Left lobe of liver (tissue), 2 donors: ENCODE data around the gene SV2A. TPM values are rescaled to one million over a fixed set of nuclear protein-coding genes. Genes with fewer than 3 reads are reported as not detected.
A peak's percentile ranks its signal among the peaks of the same experiment; 100 is the strongest.
"Not testable (repeated sequence)": the region's sequence is repeated elsewhere in the genome, so short reads cannot be mapped to it uniquely, and the experiment has no call there.

Source experiments
- ATAC-seq: fragments of 200-7000 bp; cut with Tn5 transposase; one replicate; pipeline ENCODE4 v1.9.1; 2020; ENCODE audit warnings: mild to moderate bottlenecking, moderate library complexity
- DNase-seq: peaks from one replicate; pipeline ENCODE4 v3.0.0-alpha.2; 2020; ENCODE audit warnings: low spot score
- total RNA-seq: library from RNA; stranded (reverse); gene quantifications from one replicate; pipeline ENCODE4 v1.2.1, GENCODE V29; 2021
- donor health status: DM: no; HTN: no; CAD: no; lungs with moderate emphysema.
- donor health status: DM: no; HTN: yes; CAD: no.

Gene SV2A
- total RNA-seq = 0.45 TPM

- peak; percentile 18 for ATAC-seq
Measured at GRCh38 chr1:149917571-149918144, at the start of gene SV2A. TSS of gene SV2A (minus strand) at chr1:149917844. CDS start at chr1:149913840, 4,004 bp downstream.

DNA sequence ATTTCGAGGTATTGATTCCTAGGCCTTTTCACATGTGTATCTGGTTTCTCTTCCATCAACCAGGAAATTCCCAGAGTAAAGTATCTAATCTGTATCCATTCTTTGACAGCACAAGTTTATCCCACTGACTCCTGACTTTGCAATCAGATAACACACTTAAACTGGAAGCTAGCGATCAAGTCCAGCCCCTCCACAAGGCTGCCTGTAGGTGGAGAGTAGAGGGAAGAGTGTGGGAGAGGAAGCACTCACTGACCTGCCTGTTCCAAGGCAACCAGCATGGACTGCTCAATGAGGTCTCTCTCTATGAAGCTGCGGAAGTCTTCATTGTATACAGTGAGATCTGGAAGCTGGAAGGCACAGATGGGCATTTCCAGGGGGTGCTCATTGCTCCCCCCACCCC is 49.4 kb upstream of the SV2A start:
- DNase-seq (no peak), ATAC-seq (no peak)

More at GRCh38 chr1:149917571-149918144, at the start of gene SV2A:
- no peak for DNase-seq

GRCh38 chr1:149966405-149966804 is 48.8 kb upstream of the SV2A start:
- DNase-seq (no peak), ATAC-seq (no peak)

- DNase-seq = no peak
- ATAC-seq = peak; percentile 65
Measured at GRCh38 chr1:149965440-149965839, 47.8 kb upstream of the SV2A start.

- DNase-seq (no peak), ATAC-seq (peak; percentile 51)
Measured at GRCh38 chr1:149963358-149963757, 45.7 kb upstream of the SV2A start.

DNA sequence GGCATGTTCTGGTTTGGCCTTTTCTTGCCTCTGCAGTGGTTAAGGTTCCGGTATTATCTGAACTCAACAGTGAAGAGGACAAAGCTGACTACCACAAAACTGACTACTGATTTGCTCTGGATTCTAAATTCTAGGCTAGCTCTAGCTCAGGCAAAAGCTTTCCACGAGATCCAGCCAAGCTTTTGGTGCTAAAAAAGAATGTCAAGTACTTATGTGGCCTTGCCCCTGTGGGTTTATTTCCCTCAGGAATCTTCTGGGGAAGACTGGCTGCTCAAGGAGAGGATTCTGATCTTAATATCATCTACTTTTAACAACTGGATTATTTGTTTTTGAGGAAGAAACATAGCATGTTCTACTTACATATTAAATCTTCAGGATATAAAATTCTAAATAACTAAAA is 45.1 kb upstream of the SV2A start:
- ATAC-seq (no peak), DNase-seq (no peak)

- ATAC-seq (peak; percentile 88), DNase-seq (no peak)
Measured at GRCh38 chr1:149962039-149962647, 44.5 kb upstream of the SV2A start.

- not testable (repeated sequence) for DNase-seq, ATAC-seq
Measured at GRCh38 chr1:149957548-149957947, 39.9 kb upstream of the SV2A start.

DNA sequence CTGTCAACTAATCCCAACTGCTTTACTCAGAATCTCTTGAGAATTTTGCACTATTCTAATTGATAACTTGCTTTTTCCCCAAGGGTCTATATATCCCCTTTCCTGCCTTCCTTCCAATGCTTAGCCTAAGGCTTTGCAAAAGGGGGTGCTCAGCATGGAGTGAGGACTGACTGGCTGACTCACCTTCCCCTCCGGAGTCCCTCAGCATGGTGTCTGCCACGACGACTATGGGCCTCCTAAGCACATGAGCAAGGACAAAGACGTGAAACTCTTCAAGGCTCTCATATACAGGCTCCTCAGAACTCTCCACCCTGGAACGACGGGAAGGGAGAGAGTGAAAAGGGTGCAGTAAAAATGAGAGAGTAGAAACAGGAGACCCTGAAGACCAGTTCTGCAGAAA is 32.3 kb upstream of the SV2A start:
- DNase-seq = no peak
- no peak for ATAC-seq

DNA sequence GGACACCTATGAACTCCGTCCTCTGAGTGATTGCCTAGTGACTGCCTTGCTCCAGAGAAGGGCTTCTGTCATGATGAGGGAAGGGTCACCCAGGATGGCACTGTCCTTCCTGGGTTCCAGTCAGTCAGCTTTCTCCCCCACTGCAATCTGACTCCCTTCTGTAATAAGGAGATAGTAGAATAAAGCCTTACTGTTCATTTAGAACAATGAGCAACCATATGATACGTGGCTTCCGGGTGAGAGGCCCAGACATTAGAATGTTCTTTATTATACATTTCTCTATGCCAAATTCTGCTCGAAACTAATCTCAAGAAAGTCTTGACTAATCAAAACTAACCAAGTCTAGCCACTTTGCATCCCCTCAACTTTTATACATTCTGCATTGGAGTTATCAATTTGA is 27.6 kb upstream of the SV2A start:
- no peak for ATAC-seq
- DNase-seq = no peak

DNA sequence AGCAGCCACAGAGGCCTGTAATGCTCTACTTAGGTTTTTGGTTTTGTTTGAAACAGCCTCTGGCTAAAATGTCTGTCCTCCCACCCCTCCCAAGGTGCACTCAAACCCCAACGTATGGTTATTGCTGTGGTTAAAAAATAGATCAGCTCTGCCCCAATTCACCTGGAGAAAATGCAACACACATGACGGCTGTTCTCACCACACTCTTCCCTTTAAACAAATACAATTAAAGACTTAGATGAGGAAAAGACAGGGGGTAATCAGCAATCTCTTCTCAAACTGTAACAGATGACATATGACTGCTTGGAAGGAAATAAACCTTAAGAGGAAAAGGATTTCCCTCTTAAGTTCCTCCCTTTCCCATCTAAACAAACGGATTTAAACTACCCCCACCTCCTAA is 25.2 kb upstream of the SV2A start:
- no peak for ATAC-seq

DNA sequence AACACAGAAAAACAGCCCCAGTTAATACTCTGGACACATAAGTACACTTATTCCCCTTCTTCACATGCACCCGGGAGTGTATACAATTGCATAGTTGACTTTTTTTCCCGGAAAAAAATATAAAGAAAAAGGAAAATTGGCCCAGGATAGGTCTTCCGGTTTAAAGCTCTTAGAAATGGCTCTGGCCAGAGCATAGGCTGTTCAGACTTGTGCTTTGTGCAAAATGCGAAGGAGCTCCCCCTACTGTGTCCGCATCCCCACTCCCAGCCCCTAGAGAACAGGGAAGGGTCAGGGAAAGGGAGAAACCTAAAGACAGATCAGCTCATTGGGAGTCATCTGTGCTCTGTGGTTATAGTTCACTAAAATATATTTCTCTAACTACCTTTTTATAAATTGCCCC is 24.6 kb upstream of the SV2A start:
- DNase-seq = no peak
- ATAC-seq = no peak

More for the DNA sequence above, 25.2 kb upstream of the SV2A start:
- DNase-seq = no peak

GRCh38 chr1:149940427-149940826 is 22.8 kb upstream of the SV2A start:
- DNase-seq (no peak), ATAC-seq (no peak)

GRCh38 chr1:149938668-149939003 is 21.0 kb upstream of the SV2A start:
- not testable (repeated sequence) for DNase-seq, ATAC-seq

DNA sequence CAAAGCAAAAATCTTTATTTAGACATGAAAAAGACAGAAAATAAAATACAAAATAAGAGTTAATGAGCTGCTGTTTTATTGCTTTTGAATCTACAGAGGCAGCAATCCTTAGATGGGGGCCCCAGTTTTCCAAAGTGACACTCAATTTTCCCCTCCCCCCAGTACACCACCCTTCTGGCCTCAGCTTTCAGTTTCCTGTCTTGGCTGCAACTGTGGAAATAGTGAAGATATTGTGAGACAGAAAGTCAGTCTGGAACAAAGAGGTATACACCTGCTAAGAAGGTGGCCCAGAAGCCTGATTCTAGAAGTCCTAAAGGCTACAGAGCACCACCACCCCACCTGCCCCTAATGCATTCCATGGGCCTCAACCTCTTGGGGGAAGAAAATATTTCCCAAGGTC is 20.1 kb upstream of the SV2A start:
- DNase-seq (no peak), ATAC-seq (no peak)

DNA sequence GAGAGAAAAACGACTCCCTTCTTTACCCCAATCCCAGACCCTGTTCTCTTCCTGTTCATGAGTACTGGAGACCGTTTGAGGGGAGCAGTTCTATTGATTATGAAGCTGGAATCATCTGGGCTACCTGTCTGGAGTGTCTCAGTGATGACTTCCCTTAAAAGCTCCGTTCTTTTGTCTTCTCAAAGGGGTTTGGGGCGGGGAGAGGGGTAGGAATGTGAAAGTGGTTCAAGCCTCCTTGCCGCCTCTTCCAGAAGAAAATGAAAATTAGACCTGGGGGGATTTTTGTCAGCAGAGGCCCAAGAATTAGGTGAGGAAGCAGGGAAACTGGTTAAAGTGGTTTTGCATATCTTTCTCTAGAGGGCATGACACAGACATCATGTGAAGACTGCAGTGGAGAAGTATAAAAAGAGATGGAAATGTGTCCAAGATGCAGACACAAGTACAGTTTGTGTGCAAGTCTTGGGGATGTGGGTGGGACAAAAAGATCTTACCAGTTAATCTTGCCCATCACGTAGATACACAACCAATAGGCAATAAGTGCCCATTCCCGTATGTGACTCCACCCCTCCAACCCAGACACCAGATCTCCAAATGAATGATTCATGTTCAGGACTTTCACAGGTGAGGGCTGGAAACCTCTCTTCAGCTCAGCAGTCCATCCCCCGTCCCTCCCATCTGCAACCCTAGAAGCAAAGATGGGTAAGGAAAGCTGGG is 19.5 kb upstream of the SV2A start:
- ATAC-seq = peak; percentile 8

GRCh38 chr1:149936170-149936991 is 18.7 kb upstream of the SV2A start, which contains the start of gene MTMR11:
TSS of gene MTMR11 (minus strand) at chr1:149936879. CDS start at chr1:149936647, 232 bp downstream.
- DNase-seq (no peak), ATAC-seq (peak; percentile 48)

More for the DNA sequence above, 19.5 kb upstream of the SV2A start:
- no peak for DNase-seq

- DNase-seq = no peak
- ATAC-seq = no peak
Measured at GRCh38 chr1:149934356-149934755, 16.7 kb upstream of the SV2A start.

DNA sequence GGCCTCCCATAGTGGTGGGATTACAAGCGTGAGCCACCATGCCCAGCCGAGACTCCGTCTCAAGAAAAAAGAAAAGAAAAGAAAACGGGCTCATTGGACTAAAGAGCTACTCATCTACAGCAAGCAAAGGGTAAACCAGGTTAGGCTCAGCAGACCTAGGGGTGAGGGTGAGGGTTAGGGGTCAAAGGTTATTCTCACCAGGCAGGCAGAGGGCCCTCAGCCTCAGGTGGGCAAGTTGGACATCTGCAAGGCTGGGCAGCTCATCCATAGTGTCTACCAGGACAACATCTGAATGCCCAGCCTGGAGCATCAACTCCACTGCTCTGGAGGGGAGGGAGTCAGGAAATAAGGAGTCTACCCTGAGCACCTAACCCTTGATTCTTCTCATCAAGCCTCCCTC is 15.6 kb upstream of the SV2A start:
- DNase-seq = no peak
- ATAC-seq = no peak

- ATAC-seq (no peak), DNase-seq (no peak)
Measured at GRCh38 chr1:149932474-149932873, 14.8 kb upstream of the SV2A start.

DNA sequence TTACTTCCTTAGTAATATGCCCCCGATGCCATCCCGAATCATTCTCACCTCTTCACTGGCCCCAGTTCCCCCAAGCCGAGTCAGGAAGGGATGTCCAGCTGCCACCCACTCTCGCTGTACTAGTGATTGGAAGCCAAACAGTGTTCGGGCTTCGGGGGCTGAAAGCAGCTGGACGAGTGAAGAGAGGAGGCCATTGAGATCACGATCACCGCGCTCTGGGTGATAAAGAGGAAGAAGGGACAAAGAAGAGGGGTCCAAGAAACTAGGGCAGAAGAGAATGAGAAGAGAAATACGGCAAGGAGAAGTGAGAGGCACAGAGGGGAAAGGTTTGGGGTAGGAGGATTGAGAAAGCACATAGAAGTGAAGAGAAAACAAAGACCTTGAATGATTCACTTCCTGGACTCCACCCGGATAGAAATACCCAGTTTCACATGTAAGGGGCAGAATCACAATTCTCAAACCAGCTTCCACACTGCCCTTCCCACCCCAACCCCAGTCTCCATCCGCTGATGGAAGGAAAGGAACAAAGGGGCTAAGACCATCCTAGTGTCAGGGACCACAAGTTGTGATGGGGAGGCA is 13.7 kb upstream of the SV2A start:
- ATAC-seq (no peak), DNase-seq (no peak)
